K562 (cell line): Measurements from ENCODE around the gene SERTAD2. TPM values are rescaled to one million over a fixed set of nuclear protein-coding genes. Genes with fewer than 3 reads are reported as not detected.
A peak's percentile ranks its signal among the peaks of the same experiment; 100 is the strongest.

Experiments
- BHLHE40 ChIP-seq: IDR thresholded peaks from 2 replicates; pipeline ENCODE4 v1.6.1; 2011; ENCODE audit warnings: low read length, improper control_type of control experiment
- CBFA2T2 ChIP-seq: fragments of 450-650 bp; conservative IDR thresholded peaks from 2 replicates; pipeline ENCODE4 v1.6.1; 2017; ENCODE audit warnings: mild to moderate bottlenecking
- CREBBP ChIP-seq: IDR thresholded peaks from one replicate; pipeline ENCODE4 v1.6.1; 2012; ENCODE audit warnings: low read depth, mild to moderate bottlenecking, control low read depth, inconsistent platforms, low read length
- CTCFL ChIP-seq: IDR thresholded peaks from 2 replicates; pipeline ENCODE4 v1.6.1; 2011; ENCODE audit warnings: borderline replicate concordance, low read depth, mild to moderate bottlenecking, moderate library complexity, low read length; ENCODE audit not compliant: insufficient read depth, poor library complexity, severe bottlenecking
- FOXA1 ChIP-seq: fragments of 450-650 bp; IDR thresholded peaks from 2 replicates; pipeline ENCODE4 v1.6.1; 2016; ENCODE audit warnings: mild to moderate bottlenecking, borderline replicate concordance
- GTF2E2 ChIP-seq: fragments of 200-800 bp; sonication (Bioruptor generic); IDR thresholded peaks from 2 replicates; pipeline ENCODE4 v1.6.1; 2016; ENCODE audit warnings: missing genetic modification characterization, missing compliant biosample characterization
- HDAC3 ChIP-seq: fragments of 450-650 bp; IDR thresholded peaks from 2 replicates; pipeline ENCODE4 v1.6.1; 2018; ENCODE audit warnings: borderline replicate concordance, mild to moderate bottlenecking, moderate library complexity; ENCODE audit not compliant: partially characterized antibody
- HNRNPH1 ChIP-seq: fragments of 200-400 bp; formaldehyde crosslinking; optimal IDR thresholded peaks from 2 replicates; pipeline ENCODE3; 2017; ENCODE audit warnings: low read depth, mild to moderate bottlenecking, low read length, moderate library complexity
- HOXB6 ChIP-seq: fragments of 250-450 bp; sonication (Bioruptor Pico); IDR thresholded peaks from 2 replicates; pipeline ENCODE4 v1.5.1; 2022; ENCODE audit warnings: mild to moderate bottlenecking, borderline replicate concordance
- KDM2B ChIP-seq: fragments of 250-450 bp; sonication (Bioruptor Pico); IDR thresholded peaks from 2 replicates; pipeline ENCODE4 v1.8.0; 2021; ENCODE audit warnings: mild to moderate bottlenecking, moderate library complexity
- MBD1 ChIP-seq: fragments of 250-450 bp; sonication (Bioruptor Pico); IDR thresholded peaks from 2 replicates; pipeline ENCODE4 v1.8.0; 2022; ENCODE audit warnings: inconsistent platforms
- MECOM ChIP-seq: fragments of 250-450 bp; sonication (Bioruptor Pico); IDR thresholded peaks from 2 replicates; pipeline ENCODE4 v1.8.0; 2022; ENCODE audit warnings: inconsistent platforms
- NUFIP1 ChIP-seq: fragments of 450-650 bp; IDR thresholded peaks from 2 replicates; pipeline ENCODE4 v1.6.1; 2018; ENCODE audit not compliant: partially characterized antibody
- OTX1 ChIP-seq: fragments of 450-650 bp; formaldehyde crosslinking; IDR thresholded peaks from 2 replicates; pipeline ENCODE4 v1.4.0; 2022; ENCODE audit warnings: mild to moderate bottlenecking
- PHTF2 ChIP-seq: fragments of 250-450 bp; sonication (Bioruptor Pico); IDR thresholded peaks from 2 replicates; pipeline ENCODE4 v1.5.0; 2021; ENCODE audit warnings: mild to moderate bottlenecking
- SAP30 ChIP-seq: fragments of 200-600 bp; sonication (generic); IDR thresholded peaks from 2 replicates; pipeline ENCODE4 v1.6.1; 2012; ENCODE audit warnings: borderline replicate concordance, low read depth, mild to moderate bottlenecking, moderate library complexity, low read length, control low read depth, inconsistent platforms; ENCODE audit not compliant: insufficient read depth, poor library complexity, severe bottlenecking
- STAT5B ChIP-seq: fragments of 250-450 bp; sonication (Bioruptor Pico); IDR thresholded peaks from 2 replicates; pipeline ENCODE4 v1.8.0; 2021; ENCODE audit warnings: mild to moderate bottlenecking, inconsistent platforms
- TAL1 ChIP-seq: fragments of 450-650 bp; IDR thresholded peaks from 2 replicates; pipeline ENCODE4 v1.6.1; 2016; ENCODE audit warnings: mild to moderate bottlenecking
- TGIF2 ChIP-seq: sonication (generic); formaldehyde crosslinking; IDR thresholded peaks from 2 replicates; pipeline ENCODE4 v1.8.1; 2022; ENCODE audit warnings: mild to moderate bottlenecking, missing genetic modification reagents, moderate library complexity
- U2AF1 ChIP-seq: fragments of 200-400 bp; formaldehyde crosslinking; optimal IDR thresholded peaks from 2 replicates; pipeline ENCODE3; 2017; ENCODE audit warnings: mild to moderate bottlenecking, low read depth, low read length, moderate library complexity
- ZNF165 ChIP-seq: fragments of 250-450 bp; sonication (Bioruptor Pico); IDR thresholded peaks from 2 replicates; pipeline ENCODE4 v1.4.0; 2020; ENCODE audit warnings: borderline replicate concordance
- ZNF354B ChIP-seq: fragments of 250-450 bp; sonication (Bioruptor Pico); IDR thresholded peaks from 2 replicates; pipeline ENCODE4 v1.4.0; 2020
- ZNF76 ChIP-seq: fragments of 250-450 bp; sonication (Bioruptor Pico); IDR thresholded peaks from 2 replicates; pipeline ENCODE4 v1.4.0; 2020; ENCODE audit warnings: mild to moderate bottlenecking, moderate library complexity, borderline replicate concordance
- ZSCAN32 ChIP-seq: fragments of 450-650 bp; formaldehyde crosslinking; IDR thresholded peaks from 2 replicates; pipeline ENCODE4 v1.4.0; 2020; ENCODE audit warnings: mild to moderate bottlenecking, moderate library complexity
- polyA plus RNA-seq, 8 experiments: library from polyadenylated mRNA; depleted of rRNA in 4 of 8; stranded (reverse) in 5 of 8; unstranded in 3 of 8; fragments of >200 nt; fragmentation: Nextera tagmentation in 2 of 8; fragmentation: Illumina TruSeq in 1 of 8; extraction: Ambion mirVana in 2 of 8; extraction: Trizol in 1 of 8; gene quantifications; 2 replicates each; pipeline versions ENCODE4 v1.2.1 to v1.2.3, GENCODE V29; 2011 to 2014; ENCODE audit warnings: inconsistent platforms in 1 of 8, missing spikeins in 1 of 8
- total RNA-seq, 7 experiments: library from RNA; depleted of rRNA in 6 of 7; stranded (reverse); fragments of >200 nt in 6 of 7; fragmentation: Illumina TruSeq in 2 of 7; extraction: Trizol in 2 of 7; gene quantifications; 2 replicates each; pipeline versions ENCODE4 v1.2.1 to v1.2.3, GENCODE V29; 2011 to 2021; ENCODE audit warnings: low replicate concordance in 1 of 7
- TF ChIP-seq, protein P1 (sequence below): fragments of 450-650 bp; IDR thresholded peaks from 2 replicates; pipeline ENCODE4 v1.6.1; 2016; ENCODE audit warnings: antibody characterized with exemption

The SERTAD2 gene
- total and polyA plus RNA-seq, 9 of the 15 experiments (the other 6 are each of a cell fraction or from before 2014, with no cell fraction given) = 3.0 to 12.5 (median 6.1) TPM

DNA sequence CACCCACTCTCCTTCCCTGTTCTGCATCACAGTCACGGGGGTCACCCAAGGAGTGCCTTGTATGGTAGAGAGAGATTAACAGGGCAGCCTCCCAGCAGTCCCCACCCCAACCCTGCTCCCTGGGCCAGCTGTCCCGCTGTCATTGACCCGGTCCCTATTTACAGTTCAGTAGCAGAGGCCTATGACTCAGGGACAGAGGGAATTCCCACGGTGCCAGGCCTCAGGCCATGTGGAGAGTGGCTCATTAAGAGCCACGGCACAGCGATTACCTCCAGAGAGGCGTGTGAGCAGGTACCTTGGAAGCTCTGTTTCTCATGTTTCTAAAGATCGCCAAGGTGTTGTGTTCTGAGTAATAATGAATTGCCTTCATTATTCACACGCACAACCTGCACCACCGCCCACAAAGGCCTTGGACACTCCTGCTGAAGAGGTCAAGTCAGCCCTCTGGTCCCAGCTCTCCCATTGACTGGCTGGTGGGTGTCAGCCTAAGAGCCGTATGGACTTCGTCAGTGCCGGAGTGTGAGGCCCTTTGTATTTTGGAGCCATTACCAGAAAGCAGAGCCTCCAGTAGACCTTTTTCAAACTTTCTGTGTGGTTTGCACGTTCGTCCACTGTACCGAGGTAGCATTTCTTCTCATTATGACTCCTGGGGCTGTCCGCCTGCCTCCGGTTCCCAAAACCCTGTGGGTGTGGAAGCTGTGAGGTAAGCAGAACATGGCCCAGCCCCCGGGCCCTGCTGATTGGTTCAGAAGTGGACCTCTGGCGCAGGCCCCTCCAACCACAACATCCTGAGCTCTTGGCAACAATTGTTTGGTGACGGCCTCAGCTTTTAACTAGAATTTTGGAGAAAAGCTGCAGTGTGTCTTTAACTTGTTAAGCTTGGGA is 47.0 kb downstream of the SERTAD2 start (continued):
- TF ChIP-seq HNRNPH1 = no peak
- no peak for TF ChIP-seq MBD1 (CRISPR knock-in tag)
- TF ChIP-seq STAT5B (CRISPR knock-in tag) = no peak
- TF ChIP-seq PHTF2 (CRISPR knock-in tag) = no peak
- TF ChIP-seq ZNF354B (CRISPR knock-in tag) = no peak
- no peak for TF ChIP-seq ZNF165 (CRISPR knock-in tag)
- TF ChIP-seq MECOM (CRISPR knock-in tag) = 0 out of 2 replicates have a peak, but pooled peaks have one; percentile 21
- TF ChIP-seq GTF2E2 (tag) = 0 out of 2 replicates have a peak, but pooled peaks have one; percentile 34
- peak; percentile 26 for TF ChIP-seq HDAC3
- TF ChIP-seq TAL1 = no peak
- no peak for TF ChIP-seq KDM2B (CRISPR knock-in tag)
- TF ChIP-seq TGIF2 (CRISPR knock-in tag) = no peak
- no peak for TF ChIP-seq NUFIP1
- TF ChIP-seq BHLHE40 = peak; percentile 54
- TF ChIP-seq, protein P1, sequence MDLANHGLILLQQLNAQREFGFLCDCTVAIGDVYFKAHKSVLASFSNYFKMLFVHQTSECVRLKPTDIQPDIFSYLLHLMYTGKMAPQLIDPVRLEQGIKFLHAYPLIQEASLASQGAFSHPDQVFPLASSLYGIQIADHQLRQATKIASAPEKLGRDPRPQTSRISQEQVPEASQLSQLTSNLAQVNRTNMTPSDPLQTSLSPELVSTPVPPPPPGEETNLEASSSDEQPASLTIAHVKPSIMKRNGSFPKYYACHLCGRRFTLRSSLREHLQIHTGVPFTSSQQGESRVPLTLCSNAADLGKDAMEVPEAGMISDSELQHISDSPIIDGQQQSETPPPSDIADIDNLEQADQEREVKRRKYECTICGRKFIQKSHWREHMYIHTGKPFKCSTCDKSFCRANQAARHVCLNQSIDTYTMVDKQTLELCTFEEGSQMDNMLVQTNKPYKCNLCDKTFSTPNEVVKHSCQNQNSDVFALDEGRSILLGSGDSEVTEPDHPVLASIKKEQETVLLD = no peak
- no peak for TF ChIP-seq ZSCAN32 (CRISPR knock-in tag)
- TF ChIP-seq CTCFL = no peak
- no peak for TF ChIP-seq SAP30
- no peak for TF ChIP-seq OTX1 (CRISPR knock-in tag)
- no peak for TF ChIP-seq U2AF1
- TF ChIP-seq HOXB6 (CRISPR knock-in tag) = no peak
- no peak for TF ChIP-seq FOXA1
- no peak for TF ChIP-seq CREBBP
- TF ChIP-seq CBFA2T2 = peak; percentile 34
- TF ChIP-seq ZNF76 (CRISPR knock-in tag) = no peak
